ENCODE measurements around the gene CFAP74. TPM values are rescaled to one million over a fixed set of nuclear protein-coding genes. Genes with fewer than 3 reads are reported as not detected.
"Not testable (repeated sequence)": the region's sequence is repeated elsewhere in the genome, so short reads cannot be mapped to it uniquely, and the experiment has no call there.

Gene CFAP74
- total RNA-seq, 6 experiments from 2014 or later, result 0.16 to 3.5 (median 0.32) TPM; not detected in 1

GRCh38 chr1:1981142-1981500 lies 22.5 kb downstream of the CFAP74 start:
- H3K9me3 ChIP-seq, result no peaks in the 10 kb centered on the region
- no peaks in the 10 kb centered on the region for H3K36me3 ChIP-seq
- WGBS (ENCODE audit: insufficient coverage, low coverage, low lambda C conversion rate, missing lambda C conversion rate), result no CpG with 5 or more reads among the region's 26 CpGs

GRCh38 chr1:1980467-1981141 lies 23.0 kb downstream of the CFAP74 start:
- no peaks in the 10 kb centered on the region for H3K9me3 ChIP-seq

More at GRCh38 chr1:1981142-1981500, 22.5 kb downstream of the CFAP74 start:
- ATAC-seq (no peak), DNase-seq (no peak)
- no peak for TF ChIP-seq CTCF (IDR thresholded peaks at IDR 0.05)
- no peak for TF ChIP-seq POLR2A (IDR thresholded peaks at IDR 0.05)
- H3K4me3 ChIP-seq, result no peak overlapping the region
- intact Hi-C loops (cut with DNase I), result no loop called here
- H3K27ac ChIP-seq, result no peak overlapping the region
- no peaks in the 10 kb centered on the region for H3K27me3 ChIP-seq
- H3K4me1 ChIP-seq, result no peaks in the 10 kb centered on the region

GRCh38 chr1:1979482-1980165 lies 24.0 kb downstream of the CFAP74 start:
- Histone ChIP-seq H3K4me1 (no peaks in the 10 kb centered on the region), H3K4me3 (no peak overlapping the region), H3K27ac (no peak overlapping the region), H3K9me3 (no peaks in the 10 kb centered on the region), H3K36me3 (no peaks in the 10 kb centered on the region), H3K27me3 (no peaks in the 10 kb centered on the region)
- no peak for ATAC-seq
- 92% methylated on average over 37 of the region's 61 CpGs for WGBS (ENCODE audit: insufficient coverage, low coverage, low lambda C conversion rate, missing lambda C conversion rate)
- intact Hi-C loops (cut with DNase I), result no loop called here
- TF ChIP-seq CTCF (IDR thresholded peaks at IDR 0.05) (no peak), POLR2A (IDR thresholded peaks at IDR 0.05) (no peak)
- DNase-seq, result no peak

More at GRCh38 chr1:1980467-1981141, 23.0 kb downstream of the CFAP74 start:
- no peak for DNase-seq
- H3K4me1 ChIP-seq, result no peaks in the 10 kb centered on the region
- TF ChIP-seq POLR2A (IDR thresholded peaks at IDR 0.05) (no peak), CTCF (IDR thresholded peaks at IDR 0.05) (no peak)
- H3K36me3 ChIP-seq, result no peaks in the 10 kb centered on the region
- no peak overlapping the region for H3K27ac ChIP-seq
- intact Hi-C loops (cut with DNase I), result no loop called here
- no peaks in the 10 kb centered on the region for H3K27me3 ChIP-seq
- H3K4me3 ChIP-seq, result no peak overlapping the region
- ATAC-seq, result no peak
- 86% methylated on average over 6 of the region's 42 CpGs for WGBS (ENCODE audit: insufficient coverage, low coverage, low lambda C conversion rate, missing lambda C conversion rate)

GRCh38 chr1:1978690-1979481 lies 24.7 kb downstream of the CFAP74 start:
- H3K4me3 ChIP-seq; H3K27ac ChIP-seq; H3K27me3 ChIP-seq; ATAC-seq; H3K4me1 ChIP-seq; H3K9me3 ChIP-seq; intact Hi-C loops (cut with DNase I); H3K36me3 ChIP-seq: not testable (repeated sequence)
- DNase-seq, result peak in 1 of 3 donors; percentile 8
- 88% methylated on average over 35 of the region's 51 CpGs for WGBS (ENCODE audit: insufficient coverage, low coverage, low lambda C conversion rate, missing lambda C conversion rate)

- H3K36me3 ChIP-seq, result no peaks in the 10 kb centered on the region
- intact Hi-C loops (cut with DNase I), result no loop called here
- H3K4me3 ChIP-seq, result no peak overlapping the region
- no peaks in the 10 kb centered on the region for H3K27me3 ChIP-seq
- WGBS (ENCODE audit: insufficient coverage, low coverage, low lambda C conversion rate, missing lambda C conversion rate), result 80% methylated on average over 1 of the region's 11 CpGs
- TF ChIP-seq CTCF (IDR thresholded peaks at IDR 0.05) (no peak), POLR2A (IDR thresholded peaks at IDR 0.05) (no peak)
- no peaks in the 10 kb centered on the region for H3K9me3 ChIP-seq
- no peaks in the 10 kb centered on the region for H3K4me1 ChIP-seq
- no peak overlapping the region for H3K27ac ChIP-seq
- DNase-seq, result no peak
- ATAC-seq, result no peak
Measured at GRCh38 chr1:1978108-1978507, 25.5 kb downstream of the CFAP74 start.
